AML-193 (cell line): ENCODE data around the gene PHF5A.
"Not testable (repeated sequence)": the region's sequence is repeated elsewhere in the genome, so short reads cannot be mapped to it uniquely, and the experiment has no call there.

Experiments used
- DNase-seq, 2 experiments: peaks; one replicate each; lab custom pipeline; 2025; lab: John Stamatoyannopoulos, UW

Gene PHF5A

DNA sequence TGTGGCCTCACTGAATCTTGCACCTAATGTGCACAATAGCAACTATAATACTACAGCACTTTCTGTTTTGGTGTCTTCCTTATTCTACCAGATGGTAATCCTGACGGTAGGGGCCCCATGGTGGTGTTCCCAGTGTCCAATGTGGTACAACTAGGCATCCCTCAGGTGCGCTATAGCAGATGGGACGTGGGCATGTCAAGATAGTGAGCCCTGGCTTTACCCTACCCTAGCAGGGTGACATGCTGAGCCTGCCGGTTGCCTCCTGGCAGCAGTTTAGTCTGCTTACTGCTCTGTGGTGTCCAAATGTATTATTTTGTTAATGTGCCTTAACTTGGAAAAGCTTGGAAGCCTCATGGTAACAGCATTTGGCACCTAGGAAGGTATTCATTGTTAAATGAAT is 19.6 kb upstream of the PHF5A start:
- DNase-seq: no peak

DNA sequence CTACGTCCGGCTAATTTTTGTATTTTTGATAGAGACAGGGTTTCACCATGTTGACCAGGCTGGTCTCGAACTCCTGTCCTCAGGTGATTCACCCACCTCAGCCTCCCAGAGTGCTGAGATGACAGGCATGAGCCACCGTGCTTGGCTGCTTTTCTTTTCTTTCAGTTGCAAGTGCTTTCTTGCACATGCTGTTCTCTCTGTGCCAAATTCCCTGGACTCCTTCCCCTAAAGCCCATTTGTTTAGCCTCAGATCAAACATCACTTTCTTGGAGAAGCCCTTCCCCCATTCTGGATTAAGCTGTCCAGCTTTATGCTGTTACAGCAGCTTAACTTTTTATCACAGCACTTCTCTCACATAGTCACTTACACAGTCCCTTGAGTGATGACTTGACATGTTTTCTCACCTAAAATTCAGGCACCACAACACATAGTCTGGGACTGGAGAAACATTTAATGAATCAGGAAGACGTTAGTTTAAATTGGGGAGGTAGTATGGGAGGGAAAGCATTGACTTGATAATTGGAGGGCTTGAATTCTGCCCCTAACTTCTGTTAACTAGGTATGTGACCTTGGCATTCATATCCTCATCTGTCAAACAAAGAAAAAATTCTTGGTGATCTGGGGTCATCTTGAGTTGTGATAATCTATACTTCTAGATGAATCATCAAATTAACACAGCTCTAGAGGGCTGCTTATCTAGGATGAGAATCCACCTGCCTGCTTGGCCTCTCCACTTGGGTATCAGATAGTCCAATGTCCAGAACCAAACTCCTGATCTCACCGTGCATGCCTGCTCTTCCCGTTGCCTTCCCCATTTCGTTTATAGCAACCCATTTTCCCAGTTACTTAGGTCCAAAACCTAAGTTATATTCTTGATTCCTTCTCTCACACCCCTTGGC is 18.8 kb upstream of the PHF5A start:
- DNase-seq: no peak

DNA sequence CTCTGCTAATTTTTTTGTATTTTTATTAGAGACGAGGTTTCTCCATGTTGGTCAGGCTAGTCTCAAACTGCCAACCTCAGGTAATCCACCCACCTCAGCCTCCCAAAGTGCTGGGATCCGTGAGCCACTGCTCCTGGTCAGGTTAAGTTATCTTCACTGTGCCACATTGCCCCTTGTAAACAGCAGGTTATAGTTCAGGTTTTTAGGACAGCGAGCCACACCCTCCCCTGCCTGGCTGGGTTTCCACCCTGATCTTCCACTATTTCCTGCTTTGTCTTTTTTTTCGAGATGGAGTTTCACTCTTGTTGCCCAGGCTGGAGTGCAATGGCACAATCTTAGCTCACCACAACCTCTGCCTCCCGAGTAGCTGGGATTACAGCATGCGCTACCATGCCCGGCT is 16.5 kb upstream of the PHF5A start:
- DNase-seq: no peak

DNA sequence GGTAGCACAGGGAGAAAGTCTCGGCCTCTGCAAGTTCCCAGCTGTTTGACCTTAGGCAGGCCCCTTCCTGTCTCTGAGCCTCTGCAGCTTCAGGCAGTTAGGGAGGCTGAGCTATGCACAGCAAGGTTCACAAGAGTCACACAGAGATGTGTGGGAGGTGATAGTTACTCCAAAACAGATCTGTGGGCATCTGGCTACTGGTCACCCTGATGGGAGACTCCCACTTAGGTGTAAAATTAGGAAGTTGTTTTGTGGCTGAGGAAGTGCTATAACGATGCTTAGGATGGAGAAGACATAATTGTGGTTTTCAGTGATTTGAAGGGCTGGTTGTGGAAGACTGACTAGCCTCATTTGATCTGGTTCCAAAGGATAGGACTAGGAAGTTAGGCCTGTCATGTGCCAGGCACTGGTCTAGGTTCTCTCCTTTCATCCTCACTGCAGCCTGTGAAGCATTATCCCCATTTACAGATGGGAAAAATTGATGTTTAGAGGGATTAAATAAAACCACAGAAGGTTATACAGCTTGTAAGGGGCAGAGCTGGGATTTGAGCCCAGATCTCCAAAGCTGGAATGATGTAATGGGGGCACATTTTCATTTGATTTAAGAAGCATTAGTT is 13.9 kb upstream of the PHF5A start:
- no peak for DNase-seq

DNA sequence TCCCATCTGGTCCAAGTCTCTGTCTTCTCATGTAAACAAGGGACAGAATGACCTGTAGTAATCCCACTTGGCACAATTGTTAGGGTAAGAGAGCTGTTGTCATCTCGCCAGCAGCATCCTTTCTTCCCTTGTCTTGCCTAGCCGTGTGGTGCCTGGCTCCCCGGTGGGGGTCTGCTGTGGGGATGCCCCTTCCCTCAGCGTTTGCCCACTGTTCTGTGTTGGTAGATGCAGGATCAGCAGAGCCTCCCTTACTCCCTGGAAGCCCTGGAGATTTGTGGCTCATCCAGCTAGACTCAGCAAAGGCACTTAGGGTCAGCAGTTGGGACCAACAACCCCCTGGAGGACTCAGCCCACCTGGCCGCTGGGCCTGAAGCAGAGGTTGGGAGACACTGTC is 13.4 kb upstream of the PHF5A start:
- DNase-seq: no peak

DNA sequence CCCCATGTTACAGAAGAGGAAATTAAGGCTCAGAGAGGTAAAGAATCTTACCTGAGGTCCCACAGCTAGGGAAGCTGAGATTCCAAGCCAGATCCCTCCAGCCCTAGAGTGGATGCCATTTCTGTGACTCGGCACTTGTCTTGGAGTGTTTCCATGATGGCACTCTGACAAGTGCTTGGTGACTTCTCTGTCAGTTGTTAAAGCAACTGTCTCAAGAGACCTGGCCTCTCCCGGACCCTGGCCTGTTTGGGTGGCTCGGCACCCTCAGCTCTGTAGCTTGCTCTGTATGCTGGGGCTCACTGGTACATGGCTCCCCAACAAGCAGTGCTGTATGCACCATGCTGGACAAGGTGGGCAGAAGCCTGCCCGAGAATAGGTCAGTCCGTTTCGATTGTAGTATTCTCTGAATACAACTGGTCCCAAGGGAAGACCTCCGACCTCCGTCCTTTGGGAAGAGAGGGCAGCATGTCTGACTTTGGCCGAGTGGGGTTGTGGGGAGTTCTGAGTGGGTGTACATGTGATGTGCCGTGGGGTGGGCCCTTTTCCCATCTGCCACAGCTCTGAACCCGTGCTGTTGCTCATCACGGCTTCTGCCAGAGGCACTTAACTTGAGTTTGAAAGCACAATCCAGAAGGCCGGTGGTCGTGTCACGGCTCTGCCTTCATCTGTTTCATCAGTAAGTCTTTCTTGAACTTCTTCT is 12.8 kb upstream of the PHF5A start:
- DNase-seq: no peak

DNA sequence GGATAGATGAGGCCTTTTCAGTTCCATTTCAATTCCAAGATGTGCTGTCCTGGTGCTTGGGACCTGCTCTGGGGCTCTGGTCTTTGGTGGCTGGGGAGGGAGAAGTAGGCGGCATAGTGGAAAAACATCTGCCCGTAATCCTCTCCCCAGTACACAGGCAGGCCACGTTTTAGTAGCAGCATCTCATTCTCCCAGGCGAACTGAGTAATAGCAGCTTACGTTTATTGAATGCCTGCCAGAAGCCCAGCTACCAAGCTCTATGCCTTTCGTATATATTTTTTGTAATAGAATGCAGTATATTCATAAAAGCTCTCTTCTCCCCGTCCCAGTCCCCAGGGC is 11.9 kb upstream of the PHF5A start:
- DNase-seq: no peak

DNA sequence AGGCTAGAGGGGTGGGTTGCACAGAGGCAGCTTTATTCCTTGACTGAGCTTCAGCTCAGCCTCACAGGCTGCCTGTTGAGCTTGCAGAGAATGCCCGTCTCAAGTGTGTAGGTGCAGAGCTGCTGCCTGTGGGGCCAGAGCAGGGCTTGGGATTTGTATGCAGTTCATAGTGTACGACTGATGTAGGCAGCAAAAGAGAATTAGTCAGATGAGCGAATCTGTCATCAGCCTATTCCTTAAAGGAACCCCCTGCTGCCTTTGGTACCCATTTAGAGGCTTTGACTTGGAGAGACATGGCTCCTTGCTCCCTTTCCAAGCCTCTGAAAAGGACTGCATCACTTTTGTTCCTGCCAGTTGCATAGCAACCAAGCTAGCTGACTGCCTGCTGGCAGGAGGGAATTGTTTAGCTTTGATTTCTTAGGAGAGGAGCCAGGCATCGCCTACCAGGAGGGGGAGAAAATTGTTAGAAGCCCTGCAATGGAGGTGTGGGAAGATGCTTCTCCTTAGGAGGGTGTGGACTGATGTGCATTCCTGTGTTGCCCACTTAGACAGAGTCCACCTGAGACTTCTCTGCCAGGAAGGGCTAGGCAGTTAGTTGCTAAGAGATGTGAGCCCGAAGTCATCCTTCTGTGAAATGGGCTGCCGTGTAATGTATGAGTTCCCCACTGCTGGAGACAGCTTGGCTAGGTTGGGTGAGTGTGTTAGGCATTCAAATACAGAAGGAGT is 11.3 kb upstream of the PHF5A start:
- DNase-seq: no peak

DNA sequence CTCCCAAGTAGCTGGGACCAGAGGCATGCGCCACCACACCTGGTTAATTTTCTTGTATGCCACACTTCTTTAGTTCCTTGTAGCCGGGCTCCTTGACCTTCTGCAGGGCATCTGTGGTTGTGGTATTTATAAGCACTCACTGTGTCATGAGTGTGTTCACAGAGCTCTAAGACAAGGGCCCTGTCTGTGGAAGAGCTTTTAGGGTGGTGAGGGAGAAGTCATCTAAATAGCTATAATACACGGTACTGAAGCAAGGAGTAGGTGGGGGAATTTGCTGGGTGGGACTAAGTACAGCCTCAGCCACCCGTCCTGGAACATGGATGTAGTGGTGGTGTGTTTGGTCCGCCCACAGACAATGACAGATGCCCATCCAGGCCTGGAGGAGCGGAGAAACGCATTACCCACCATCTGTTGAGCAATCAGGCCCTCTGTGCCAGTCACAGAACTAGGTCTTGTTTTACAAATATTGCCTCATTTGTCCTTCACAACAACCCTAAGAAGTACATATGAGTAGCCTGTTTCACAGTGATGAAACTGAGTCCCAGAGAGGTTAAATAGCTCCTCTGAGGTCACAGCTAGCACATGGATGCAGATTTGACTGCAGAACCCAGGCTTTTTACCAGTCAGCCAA is 10.5 kb upstream of the PHF5A start:
- peak; percentile 54 to 58 for DNase-seq

DNA sequence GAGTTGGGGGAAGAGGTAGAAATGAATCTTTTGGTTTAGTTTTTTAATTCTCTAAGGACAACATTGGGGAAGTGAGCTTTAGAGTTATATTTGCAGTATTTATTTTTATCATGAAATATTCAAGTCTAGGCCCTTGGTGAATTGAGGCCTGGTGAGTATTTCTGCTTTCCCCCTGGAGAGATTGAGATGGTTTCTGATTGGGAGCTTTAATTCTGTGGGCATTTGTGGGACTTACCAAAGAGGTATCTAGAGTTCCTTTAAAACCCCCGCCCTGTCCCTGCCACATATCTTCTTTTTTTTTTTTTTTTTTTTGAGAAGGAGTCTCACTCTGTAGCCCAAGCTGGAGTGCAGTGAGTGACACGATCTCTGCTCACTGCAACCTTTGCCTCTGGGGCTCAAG is 10.0 kb upstream of the PHF5A start:
- DNase-seq: no peak

DNA sequence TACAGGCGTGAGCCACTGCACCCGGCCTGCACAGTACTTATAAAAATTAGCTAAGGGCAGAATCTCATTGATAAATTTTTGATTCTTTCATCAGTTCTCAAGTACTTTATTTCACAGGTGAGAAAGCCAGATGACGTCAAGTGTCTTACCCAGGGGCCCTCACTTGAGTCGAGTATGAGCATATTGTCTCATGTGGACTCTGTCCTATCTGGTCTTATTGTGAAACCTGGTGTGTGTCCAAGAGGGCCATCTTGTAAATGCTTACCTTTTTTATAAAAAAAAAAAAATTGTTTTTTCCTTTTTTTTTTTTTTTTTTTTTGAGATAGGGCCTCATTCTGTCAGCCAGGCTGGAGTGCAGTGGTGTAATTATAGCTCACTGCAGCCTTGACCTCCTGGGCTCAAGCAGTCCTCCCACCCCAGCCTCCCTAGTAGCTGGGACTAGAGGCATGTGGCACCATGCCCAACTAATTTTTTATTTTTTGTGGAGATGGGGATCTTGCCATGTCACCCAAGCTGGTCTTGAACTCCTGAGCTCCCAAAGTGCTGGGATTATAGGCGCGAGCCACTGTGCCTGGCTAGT is 6.5 kb upstream of the PHF5A start:
- DNase-seq: no peak

DNA sequence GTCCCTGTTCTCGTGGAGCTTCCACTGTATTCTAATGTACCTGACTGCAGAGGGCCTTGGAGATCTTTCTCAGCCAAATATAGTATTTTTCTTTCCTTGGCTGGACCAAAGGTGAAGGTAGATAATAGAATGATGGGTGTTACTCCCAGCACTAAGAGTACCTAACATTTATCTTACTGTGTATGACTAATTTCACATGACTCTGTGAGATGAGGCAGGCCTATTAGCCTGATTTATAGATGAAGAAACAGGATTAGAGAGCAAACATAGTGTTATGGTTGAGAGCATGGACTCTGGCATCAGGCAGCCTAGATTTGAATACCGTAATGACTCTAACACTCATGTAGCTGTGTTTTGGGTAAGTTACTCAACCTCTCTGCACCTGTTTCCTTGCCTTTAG is 3.1 kb upstream of the PHF5A start:
- DNase-seq: no peak

DNA sequence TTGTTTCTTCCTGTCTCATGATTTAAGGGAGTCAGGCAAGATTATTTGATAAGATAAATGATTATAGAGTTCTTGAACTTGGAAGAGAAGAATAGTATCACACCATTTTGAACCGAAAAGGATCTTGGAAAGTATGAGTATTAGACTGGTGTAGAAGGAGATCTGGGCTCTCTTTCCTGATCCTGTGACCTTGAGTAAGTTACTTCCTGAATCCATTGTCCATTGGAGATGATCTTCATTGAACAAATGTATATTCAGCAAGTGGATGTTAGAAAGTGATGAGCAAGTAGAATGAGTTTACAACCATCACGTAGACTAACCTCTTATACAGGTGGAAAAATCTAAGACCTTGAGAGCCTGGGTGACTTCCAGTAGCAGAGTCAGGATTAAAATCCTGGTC is 2.4 kb upstream of the PHF5A start:
- DNase-seq: no peak

DNA sequence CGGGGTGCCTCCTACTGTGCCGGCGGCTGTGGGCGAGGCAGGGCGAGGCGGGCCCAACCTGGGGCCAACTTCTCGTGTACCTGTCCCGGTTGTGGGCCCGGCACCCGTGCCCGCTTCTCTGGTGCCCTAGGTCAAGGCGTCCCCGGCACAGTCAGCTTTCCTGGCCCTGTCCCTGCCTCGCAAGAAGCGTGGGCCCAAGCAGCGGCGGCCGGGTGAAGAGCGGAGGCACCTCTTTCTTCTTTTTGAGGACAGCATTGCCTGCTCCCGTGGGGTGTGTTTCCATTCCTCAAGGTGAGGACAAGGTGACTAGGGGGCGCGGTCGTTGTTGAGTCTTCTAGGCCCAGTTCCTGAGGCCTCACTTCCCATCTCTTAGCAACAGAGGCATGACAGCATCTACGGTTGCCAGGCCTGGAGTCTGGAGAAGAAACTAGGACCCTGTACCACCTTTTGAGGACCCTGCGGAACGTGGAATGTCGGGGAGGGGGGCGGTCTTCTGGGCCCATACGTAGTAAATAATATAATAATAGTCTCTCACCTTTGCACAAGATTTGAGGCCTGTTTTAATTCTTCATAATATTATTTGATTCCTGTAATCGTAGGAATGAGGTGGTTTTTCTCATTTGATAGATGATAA is 843 bp upstream of the PHF5A start:
- DNase-seq: peak in 1 of 2 experiments; percentile 10

DNA sequence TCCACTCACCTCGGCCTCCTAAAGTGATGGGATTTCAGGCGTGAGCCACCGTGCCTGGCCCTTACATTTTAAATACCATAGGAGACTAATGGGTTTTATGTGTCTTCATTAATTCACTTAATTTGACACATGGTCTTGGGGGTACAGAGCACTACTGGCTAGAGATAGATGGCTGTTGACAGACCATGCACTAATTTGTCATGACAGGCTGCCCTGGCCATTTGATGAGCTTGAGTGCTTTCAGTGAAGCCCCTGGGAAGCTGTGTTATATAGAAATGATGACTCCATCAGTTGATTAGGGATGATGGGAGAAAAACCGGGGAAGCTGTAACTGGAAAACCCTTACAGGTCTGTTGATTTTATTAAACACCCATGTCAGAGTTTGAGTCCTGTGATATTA is 6.6 kb downstream of the PHF5A start:
- no peak for DNase-seq

DNA sequence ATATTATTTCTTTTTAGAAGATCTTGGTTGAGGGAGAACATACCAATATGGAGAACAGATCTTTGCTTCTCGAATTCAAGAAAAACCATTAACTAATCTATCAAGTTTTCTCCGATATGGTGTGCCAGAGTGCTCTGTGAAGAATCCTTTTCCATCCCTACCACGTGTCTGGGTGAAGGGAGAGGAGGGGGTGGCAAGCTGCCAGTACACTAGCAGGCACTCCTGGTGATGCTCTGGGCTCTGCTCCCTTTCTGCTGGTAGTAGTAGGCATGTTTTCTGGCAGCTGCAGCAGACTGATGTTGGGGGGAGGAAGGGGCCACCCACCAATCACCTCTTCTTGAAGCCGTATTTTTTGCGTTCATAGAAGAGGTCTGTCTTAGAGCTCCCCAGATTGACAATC is 8.4 kb downstream of the PHF5A start:
- DNase-seq: not testable (repeated sequence)

DNA sequence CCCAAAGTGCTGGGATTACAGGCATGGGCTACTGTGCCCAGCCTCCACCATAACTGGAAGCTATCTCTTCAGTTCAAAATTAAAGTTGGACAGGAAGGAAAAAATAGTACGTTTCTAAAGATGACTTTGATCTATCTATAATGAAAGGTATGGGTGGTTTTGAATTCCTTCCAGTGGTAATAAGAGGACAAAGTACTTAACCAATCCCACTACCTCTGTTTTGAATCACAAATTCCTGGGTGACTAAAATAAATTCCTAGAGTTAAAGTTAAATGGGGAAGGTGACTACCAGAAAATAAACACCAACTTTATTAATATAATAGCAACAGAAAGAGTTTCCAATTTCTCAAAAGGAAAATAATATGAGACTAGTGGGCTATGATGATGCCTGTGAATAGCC is 9.1 kb downstream of the PHF5A start:
- no peak for DNase-seq

DNA sequence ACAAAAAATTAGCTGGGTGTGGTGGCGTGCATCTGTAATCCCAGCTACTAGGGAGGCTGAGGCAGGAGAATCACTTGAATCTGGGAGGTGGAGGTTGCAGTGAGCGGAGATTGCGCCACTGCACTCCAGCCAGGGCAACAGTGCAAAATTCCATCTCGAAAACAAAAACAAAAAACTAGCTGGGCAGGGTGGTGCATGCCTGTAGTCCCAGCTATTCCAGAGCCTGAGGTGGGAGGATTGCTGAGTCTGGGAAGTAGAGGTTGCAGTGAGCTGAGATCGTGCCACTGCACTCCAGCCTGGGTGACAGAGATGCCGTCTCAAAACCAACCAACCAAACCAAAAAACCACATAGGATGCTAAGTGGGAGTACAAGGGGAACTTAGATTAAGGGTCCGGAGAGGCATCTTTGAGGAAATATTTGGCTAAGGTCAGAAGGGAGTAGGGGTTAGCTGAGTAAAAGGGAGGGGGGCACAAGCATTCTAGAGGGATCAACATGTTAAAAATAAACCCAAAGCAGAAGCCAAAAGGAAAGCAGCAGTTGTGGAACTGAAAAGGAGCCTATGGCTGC is 10.2 kb downstream of the PHF5A start:
- DNase-seq: no peak

DNA sequence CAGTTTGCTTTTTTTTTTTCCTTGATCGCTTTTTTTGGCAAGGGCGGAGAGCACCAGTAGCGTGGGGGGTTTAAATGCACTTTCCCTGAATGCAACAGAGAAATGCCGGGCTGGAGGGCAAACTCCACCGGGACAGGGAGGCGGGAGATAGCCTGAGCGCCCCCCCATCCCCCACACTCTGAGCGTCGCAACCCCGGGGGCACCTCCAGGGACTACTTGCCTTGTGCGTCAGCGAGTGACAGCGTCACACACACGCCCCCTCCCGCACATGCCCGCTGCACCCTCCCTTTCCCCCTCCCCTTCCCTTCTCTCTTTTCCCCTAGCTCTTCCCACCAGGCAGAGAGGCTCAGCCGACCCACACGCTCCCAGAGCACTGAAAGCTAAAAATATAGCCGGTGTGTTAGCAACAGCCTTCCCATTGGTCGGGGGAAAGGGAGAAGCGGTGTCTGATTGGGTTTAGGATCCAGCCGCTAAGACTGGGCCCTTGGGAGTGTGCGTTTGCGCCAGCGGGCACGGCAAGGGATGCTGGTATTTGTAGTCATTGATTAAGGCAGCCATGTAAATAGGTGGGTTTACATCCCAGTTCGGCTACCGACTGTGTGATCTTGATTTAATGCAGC is 20.2 kb downstream of the PHF5A start:
- DNase-seq: peak; percentile 95 to 98

DNA sequence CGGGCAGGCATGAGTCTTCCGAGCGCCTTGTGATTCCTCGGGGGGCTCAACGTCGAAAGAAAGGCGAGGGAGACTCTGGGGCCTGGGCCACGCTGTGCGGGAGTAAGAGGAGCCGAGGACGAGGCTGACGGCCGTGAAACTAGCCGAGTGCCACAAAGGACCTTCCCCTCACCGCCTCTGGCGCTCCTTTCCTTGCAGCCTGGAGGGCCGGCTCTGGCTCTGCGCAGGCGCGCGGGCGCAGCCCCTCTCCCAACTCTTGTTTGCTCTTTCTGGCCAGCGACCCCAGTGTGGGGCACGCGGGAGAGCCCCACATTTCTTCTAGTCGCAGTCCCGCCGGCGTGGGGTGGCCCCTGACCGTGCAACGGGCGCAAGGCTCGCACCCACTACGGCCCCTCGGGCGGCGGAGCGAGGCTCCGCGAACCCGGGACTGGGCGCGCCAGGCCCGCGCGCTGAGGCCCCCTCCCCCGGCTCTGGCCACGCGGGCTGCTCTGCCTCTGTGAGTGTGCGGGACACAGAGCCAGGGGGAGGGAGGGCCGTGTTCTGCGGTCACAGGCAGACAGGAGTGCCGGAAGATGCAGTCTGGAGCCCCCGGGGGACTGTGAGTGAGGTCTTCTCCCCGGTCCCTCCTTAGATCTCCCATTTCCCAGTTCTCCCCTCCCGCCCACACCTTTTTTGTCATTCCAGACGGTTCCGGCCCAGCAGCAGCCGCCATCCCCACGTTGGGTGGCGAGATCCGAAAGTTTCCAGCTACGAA is 20.9 kb downstream of the PHF5A start:
- peak; percentile 26 to 44 for DNase-seq
